LNCaP clone FGC (cell line): ENCODE results near the gene S100P.

Experiments
- DNase-seq: peaks from one replicate; pipeline ENCODE4 v3.0.0-alpha.2; 2011; ENCODE audit warnings: low read depth
- H3K4me3 ChIP-seq: 2 replicates; pipeline ENCODE4 v1.5.1; 2011; ENCODE audit warnings: mild to moderate bottlenecking, low read depth, low read length, control low read depth
- CTCF ChIP-seq: IDR thresholded peaks from 2 replicates; pipeline ENCODE4 v1.5.1; 2012; ENCODE audit warnings: mild to moderate bottlenecking; ENCODE audit not compliant: control insufficient read depth, insufficient read depth; ENCODE audit errors: extremely low read depth

S100P gene

GRCh38 chr4:6739920-6740319 lies 46.2 kb downstream of the S100P start:
- TF ChIP-seq CTCF = no peak
- DNase-seq = no peak

DNA sequence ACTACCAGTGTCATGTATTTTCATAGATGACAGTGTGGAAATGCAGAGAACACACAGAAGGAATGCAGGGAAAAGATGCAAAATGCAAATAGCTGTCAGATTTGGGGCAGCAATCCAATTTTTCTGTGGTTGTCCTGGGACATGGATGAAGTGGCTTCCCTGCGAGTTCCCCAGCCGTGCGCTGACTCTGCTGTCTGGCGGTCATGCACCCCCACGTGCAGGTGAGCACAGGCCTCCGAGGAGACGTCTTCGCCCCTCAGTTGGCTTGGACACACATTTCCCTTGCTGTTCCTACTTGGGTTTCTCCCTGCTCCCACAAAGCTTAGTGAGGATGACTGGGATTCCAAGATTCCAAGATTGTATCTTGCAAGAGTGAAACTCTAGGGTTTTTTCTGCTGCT lies 46.7 kb downstream of the S100P start:
- no peak for TF ChIP-seq CTCF
- DNase-seq = no peak
- H3K4me3 ChIP-seq = no peak overlapping the region

More at GRCh38 chr4:6739920-6740319, 46.2 kb downstream of the S100P start:
- H3K4me3 ChIP-seq = no peak overlapping the region

GRCh38 chr4:6742507-6742906 lies 48.8 kb downstream of the S100P start:
- H3K4me3 ChIP-seq = no peak overlapping the region
- no peak for DNase-seq
- TF ChIP-seq CTCF = no peak

DNA sequence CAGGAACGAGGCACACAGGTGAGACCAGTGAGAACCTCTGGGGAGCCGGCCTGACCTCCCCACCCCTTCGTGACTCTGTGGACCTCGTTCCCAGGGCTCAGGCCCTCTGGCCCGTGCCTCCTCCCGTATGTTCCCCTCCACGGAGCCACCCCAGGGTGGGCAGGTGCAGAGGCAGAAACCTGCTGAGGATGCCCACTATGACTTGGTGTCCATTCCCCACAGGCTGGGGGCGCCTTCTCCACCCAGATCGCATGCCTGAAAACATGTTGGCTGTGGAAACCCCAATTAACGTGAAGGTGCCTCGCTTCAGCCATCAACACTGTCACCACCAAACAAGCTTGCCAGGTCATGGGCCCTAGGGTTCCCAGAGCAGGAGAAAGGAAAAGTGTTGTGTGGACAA lies 49.3 kb downstream of the S100P start:
- no peak overlapping the region for H3K4me3 ChIP-seq
- no peak for TF ChIP-seq CTCF
- DNase-seq = no peak
